PC-3 (cell line): Measurements from ENCODE around the gene CTXN1. TPM values are rescaled to one million over a fixed set of nuclear protein-coding genes. Genes with fewer than 3 reads are reported as not detected.

ENCODE experiments used
- ATAC-seq: fragments of 200-7000 bp; cut with Tn5 transposase; 2 replicates; pipeline ENCODE4 v1.9.1; 2020; ENCODE audit warnings: mild to moderate bottlenecking, moderate library complexity
- BruUV-seq: library from RNA; stranded (reverse); fragments of 400-500 nt; replicated peaks from 2 replicates; lab custom pipeline; 2021; lab: Mats Ljungman, UMichigan
- CTCF ChIA-PET: fragments of 300-600 bp; sonication (Branson Sonifier 250); formaldehyde crosslinking; loops from one replicate; lab custom pipeline; 2022; ENCODE audit warnings: antibody characterized with exemption; lab: Charles Lee
- POLR2A ChIA-PET: fragments of 300-600 bp; sonication (Branson Sonifier 250); formaldehyde crosslinking; loops from one replicate; lab custom pipeline; 2022; ENCODE audit warnings: antibody characterized with exemption; ENCODE audit not compliant: unreplicated experiment; lab: Charles Lee
- DNase-seq: peaks from one replicate; pipeline ENCODE4 v3.0.0-alpha.2; 2015
- H2AFZ ChIP-seq: fragments of 300-600 bp; sonication (generic); 2 replicates; pipeline ENCODE4 v1.6.0; 2016; ENCODE audit warnings: antibody characterized with exemption, low read length
- H3F3A ChIP-seq: fragments of 300-600 bp; sonication (generic); one replicate; pipeline ENCODE4 v1.6.0; 2017; ENCODE audit warnings: antibody characterized with exemption, low read length, control low read depth, mild to moderate bottlenecking; ENCODE audit not compliant: unreplicated experiment
- H3K27ac ChIP-seq: fragments of 300-600 bp; sonication (generic); 2 replicates; pipeline ENCODE4 v1.5.1; 2016; ENCODE audit warnings: mild to moderate bottlenecking, low read length
- H3K27me3 ChIP-seq: fragments of 300-600 bp; sonication (generic); 2 replicates; pipeline ENCODE4 v1.6.1; 2016; ENCODE audit warnings: low read length, mixed read lengths
- H3K36me3 ChIP-seq: fragments of 300-600 bp; sonication (generic); 2 replicates; pipeline ENCODE4 v1.6.1; 2016; ENCODE audit warnings: low read depth, mixed run types, low read length, mixed read lengths
- H3K4me1 ChIP-seq: fragments of 300-600 bp; sonication (generic); 2 replicates; pipeline ENCODE4 v1.5.1; 2016; ENCODE audit warnings: low read length; ENCODE audit not compliant: insufficient read depth
- H3K4me2 ChIP-seq: fragments of 300-600 bp; sonication (generic); 2 replicates; pipeline ENCODE4 v1.6.0; 2016; ENCODE audit warnings: low read length
- H3K4me3 ChIP-seq: fragments of 300-600 bp; sonication (generic); 2 replicates; pipeline ENCODE4 v1.5.1; 2016; ENCODE audit warnings: mild to moderate bottlenecking, low read length, mixed read lengths
- H3K79me2 ChIP-seq: fragments of 300-600 bp; sonication (generic); 2 replicates; pipeline ENCODE4 v1.6.1; 2017; ENCODE audit warnings: low read length, mixed read lengths
- H3K9ac ChIP-seq: fragments of 300-600 bp; sonication (generic); 2 replicates; pipeline ENCODE4 v1.6.0; 2016; ENCODE audit warnings: mild to moderate bottlenecking, low read length
- H3K9me2 ChIP-seq: fragments of 300-600 bp; sonication (generic); replicated peaks from 2 replicates; pipeline ENCODE4 v1.6.1; 2016; ENCODE audit warnings: mixed run types, low read length, mixed read lengths
- H3K9me3 ChIP-seq: fragments of 300-600 bp; sonication (generic); 2 replicates; pipeline ENCODE4 v1.6.1; 2016; ENCODE audit warnings: low read length, mixed read lengths
- H4K20me1 ChIP-seq: fragments of 300-600 bp; sonication (generic); 2 replicates; pipeline ENCODE4 v1.6.1; 2016; ENCODE audit warnings: low read length, mixed read lengths
- EZH2 ChIP-seq: fragments of 300-600 bp; sonication (generic); IDR thresholded peaks from one replicate; pipeline ENCODE4 v1.6.1; 2017; ENCODE audit warnings: antibody characterized with exemption, mild to moderate bottlenecking, low read length; ENCODE audit not compliant: unreplicated experiment
- EZH2phosphoT487 ChIP-seq: fragments of 300-600 bp; sonication (generic); IDR thresholded peaks from 2 replicates; pipeline ENCODE4 v1.6.1; 2018; ENCODE audit warnings: mild to moderate bottlenecking, antibody characterized with exemption, low read length, borderline replicate concordance
- intact Hi-C: fragments of 100-400 bp; cut with micrococcal nuclease; formaldehyde crosslinking; loops from 2 replicates; pipeline ENCODE4 v1.9.0; 2023
- total RNA-seq: library from RNA; depleted of rRNA; stranded (reverse); fragments of >200 nt; gene quantifications from 2 replicates; pipeline ENCODE4 v1.2.3, GENCODE V29; 2014
- TF ChIP-seq, protein P1 (sequence below): fragments of 300-600 bp; sonication (generic); conservative IDR thresholded peaks from 2 replicates; pipeline ENCODE4 v1.5.1; 2017; ENCODE audit warnings: antibody characterized with exemption, low read depth, mild to moderate bottlenecking, low read length

CTXN1 gene
- total RNA-seq, 1 experiment from 2014 or later, result 11.4 TPM

DNA sequence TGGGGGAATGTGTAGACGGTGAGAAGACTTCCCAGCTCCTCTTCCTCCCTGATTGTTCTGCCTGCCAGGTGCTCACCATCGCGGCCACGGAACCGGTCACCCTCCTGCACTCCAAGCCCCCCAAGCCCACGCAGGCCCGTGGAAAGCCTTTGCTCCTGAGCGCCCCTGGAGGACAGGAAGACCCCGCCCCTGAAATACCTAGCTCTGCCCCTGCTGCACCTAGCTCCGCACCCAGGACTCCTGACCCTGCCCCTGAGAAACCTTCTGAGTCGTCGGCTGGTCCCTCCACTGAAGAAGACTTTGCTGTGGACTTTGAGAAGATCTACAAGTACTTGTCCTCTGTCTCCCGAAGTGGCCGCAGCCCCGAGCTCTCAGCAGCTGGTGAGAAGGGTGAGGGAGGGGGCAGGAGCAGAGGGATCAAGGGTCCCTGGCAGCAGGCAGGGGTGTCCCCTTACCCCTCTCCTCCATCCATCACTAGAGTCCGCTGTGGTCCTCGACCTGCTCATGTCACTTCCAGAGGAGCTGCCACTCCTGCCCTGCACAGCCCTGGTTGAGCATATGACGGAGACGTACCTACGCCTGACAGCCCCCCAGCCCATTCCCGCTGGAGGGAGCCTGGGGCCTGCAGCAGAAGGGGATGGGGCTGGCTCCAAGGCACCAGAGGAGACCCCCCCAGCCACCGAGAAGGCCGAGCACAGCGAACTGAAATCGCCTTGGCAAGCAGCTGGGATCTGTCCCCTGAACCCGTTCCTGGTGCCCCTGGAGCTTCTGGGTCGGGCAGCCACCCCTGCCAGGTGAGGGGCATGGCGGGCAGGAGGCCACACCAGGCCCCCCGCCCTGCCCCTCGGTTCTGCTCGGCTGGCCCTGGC, 3.7 kb downstream of the CTXN1 start:
- Histone ChIP-seq H3K4me2 (peak overlapping the region; percentile 89), H3F3A (no peaks in the 10 kb centered on the region), H2AFZ (no peak overlapping the region), H3K9me3 (no peaks in the 10 kb centered on the region), H3K27ac (no peak overlapping the region), H4K20me1 (0 out of 2 replicates have a peak, but pooled peaks cover 4% of the 10 kb centered on the region), H3K27me3 (no peaks in the 10 kb centered on the region), H3K79me2 (peaks cover 9% of the 10 kb centered on the region; the same call in 1 of the 2 replicates), H3K9me2 (no peaks in the 10 kb centered on the region), H3K4me1 (peaks cover 33% of the 10 kb centered on the region), H3K36me3 (no peaks in the 10 kb centered on the region; the same call in 1 of the 2 replicates), H3K9ac (no peak overlapping the region), H3K4me3 (peak overlapping the region; percentile 69; the same call in 1 of the 2 replicates)
- intact Hi-C loops, result loop anchor here (2.0 kb wide), 1 partner anchor 53 kb away; no protein-coding TSS in a partner anchor
- ATAC-seq, result no peak
- TF ChIP-seq, protein P1, sequence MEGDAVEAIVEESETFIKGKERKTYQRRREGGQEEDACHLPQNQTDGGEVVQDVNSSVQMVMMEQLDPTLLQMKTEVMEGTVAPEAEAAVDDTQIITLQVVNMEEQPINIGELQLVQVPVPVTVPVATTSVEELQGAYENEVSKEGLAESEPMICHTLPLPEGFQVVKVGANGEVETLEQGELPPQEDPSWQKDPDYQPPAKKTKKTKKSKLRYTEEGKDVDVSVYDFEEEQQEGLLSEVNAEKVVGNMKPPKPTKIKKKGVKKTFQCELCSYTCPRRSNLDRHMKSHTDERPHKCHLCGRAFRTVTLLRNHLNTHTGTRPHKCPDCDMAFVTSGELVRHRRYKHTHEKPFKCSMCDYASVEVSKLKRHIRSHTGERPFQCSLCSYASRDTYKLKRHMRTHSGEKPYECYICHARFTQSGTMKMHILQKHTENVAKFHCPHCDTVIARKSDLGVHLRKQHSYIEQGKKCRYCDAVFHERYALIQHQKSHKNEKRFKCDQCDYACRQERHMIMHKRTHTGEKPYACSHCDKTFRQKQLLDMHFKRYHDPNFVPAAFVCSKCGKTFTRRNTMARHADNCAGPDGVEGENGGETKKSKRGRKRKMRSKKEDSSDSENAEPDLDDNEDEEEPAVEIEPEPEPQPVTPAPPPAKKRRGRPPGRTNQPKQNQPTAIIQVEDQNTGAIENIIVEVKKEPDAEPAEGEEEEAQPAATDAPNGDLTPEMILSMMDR, result no peak
- TF ChIP-seq EZH2 (no peak), EZH2phosphoT487 (no peak)
- BruUV-seq, result no TSS peak
- CTCF ChIA-PET, result interaction anchor here (1.9 kb wide), 1 partner anchor 22 kb away, joined by 15 read pairs; the partner anchor contains the start of gene TIMM44
- POLR2A ChIA-PET, result no interaction called here
- no peak for DNase-seq

DNA sequence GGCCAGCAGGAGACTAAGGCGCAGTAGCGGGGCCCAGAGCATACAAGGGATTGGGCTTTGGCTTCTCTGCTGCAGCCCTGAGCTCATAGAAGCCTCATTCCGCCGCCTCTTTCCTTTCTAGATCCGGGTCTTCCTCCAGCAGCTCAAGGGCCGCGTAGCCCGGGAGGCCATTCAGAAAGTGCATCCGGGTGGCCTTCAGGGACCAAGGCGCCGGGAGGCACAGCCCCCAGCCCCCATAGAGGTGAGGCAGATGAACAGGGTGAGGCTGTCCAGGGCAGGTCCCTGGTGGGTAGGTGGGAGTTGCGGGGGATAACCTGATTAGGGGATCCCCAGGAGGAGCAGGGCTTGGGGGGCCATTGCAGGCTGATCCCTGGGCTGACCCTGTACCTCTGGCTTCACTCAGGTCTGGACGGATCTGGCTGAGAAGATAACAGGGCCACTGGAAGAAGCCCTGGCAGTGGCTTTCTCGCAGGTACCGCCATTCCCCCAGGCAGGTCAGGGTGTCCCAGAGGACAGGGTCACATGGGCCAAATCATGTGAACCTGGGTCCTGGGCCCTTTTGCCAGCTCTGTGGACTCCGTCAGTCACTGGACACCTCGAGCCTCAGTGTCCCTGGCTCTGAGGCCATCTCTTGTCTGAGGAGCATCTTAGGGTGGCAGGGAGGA, 4.5 kb downstream of the CTXN1 start:
- Histone ChIP-seq H3K4me1 (peaks cover 35% of the 10 kb centered on the region), H3K36me3 (no peaks in the 10 kb centered on the region; the same call in 1 of the 2 replicates), H3K79me2 (peaks cover 9% of the 10 kb centered on the region; the same call in 1 of the 2 replicates), H3K27ac (peak overlapping the region; percentile 77), H3K4me2 (peak overlapping the region; percentile 89), H4K20me1 (0 out of 2 replicates have a peak, but pooled peaks cover 4% of the 10 kb centered on the region), H3K9ac (peak overlapping the region; percentile 55), H2AFZ (peak overlapping the region; percentile 88), H3K27me3 (no peaks in the 10 kb centered on the region), H3K9me2 (no peaks in the 10 kb centered on the region), H3K4me3 (peak overlapping the region; percentile 69), H3F3A (no peaks in the 10 kb centered on the region), H3K9me3 (no peaks in the 10 kb centered on the region)
- BruUV-seq, result TSS peak; percentile 77
- CTCF ChIA-PET, result interaction anchor here (0.5 to 2.6 kb wide), 5 partner anchors 7 to 397 kb away, joined by 6 to 19 read pairs (median 14); partner anchors contain the start of genes MAP2K7 and TIMM44
- no peak for DNase-seq
- intact Hi-C loops, result loop anchor here (2.0 kb wide), 1 partner anchor 53 kb away; no protein-coding TSS in a partner anchor
- TF ChIP-seq EZH2phosphoT487 (no peak), EZH2 (no peak)
- TF ChIP-seq, protein P1, result no peak
- ATAC-seq, result no peak
- POLR2A ChIA-PET, result interaction anchor here (0.5 to 1.5 kb wide), 3 partner anchors 7 to 114 kb away, joined by 3 to 20 read pairs (median 4); no protein-coding TSS in a partner anchor
